ENCODE results near the gene RPL38. TPM values are rescaled to one million over a fixed set of nuclear protein-coding genes. Genes with fewer than 3 reads are reported as not detected.

RPL38 gene
- total and polyA plus RNA-seq, 8 donors, result 395 to 1,054 (median 577) TPM

- no peak overlapping the region for H3K27ac ChIP-seq
- FAIRE-seq, result no peak
- peak in 2 of 4 donors; percentile 14 to 37 for ATAC-seq
- H3K9me3 ChIP-seq, result no peaks in the 10 kb centered on the region
- H3K36me3 ChIP-seq, result no peaks in the 10 kb centered on the region
- no peak overlapping the region for H3K4me3 ChIP-seq
- H3K27me3 ChIP-seq, result no peaks in the 10 kb centered on the region
- 24 to 31% methylated on average over 1 of the region's 1 CpG for WGBS, 2 donors
- TF ChIP-seq CTCF (IDR thresholded peaks at IDR 0.05), result no peak
- no peaks in the 10 kb centered on the region for H3K4me1 ChIP-seq
- no peak for DNase-seq
- intact Hi-C loops (cut with DNase I), result loop anchor here in 2 of 3 donors (10.0 kb wide), 1 partner anchor 742 kb away; no protein-coding TSS in a partner anchor
Measured at GRCh38 chr17:74177018-74177450, 26.4 kb upstream of the RPL38 start.

- H3K36me3 ChIP-seq, result no peaks in the 10 kb centered on the region
- no peak overlapping the region for H3K4me3 ChIP-seq
- H3K27ac ChIP-seq, result no peak overlapping the region
- no peak for FAIRE-seq
- H3K9me3 ChIP-seq, result no peaks in the 10 kb centered on the region
- no peak for TF ChIP-seq CTCF (IDR thresholded peaks at IDR 0.05)
- intact Hi-C loops (cut with DNase I), result loop anchor here in 2 of 3 donors (10.0 kb wide), 1 partner anchor 745 kb away; no protein-coding TSS in a partner anchor
- H3K27me3 ChIP-seq, result no peaks in the 10 kb centered on the region
- no peak for ATAC-seq
- no peaks in the 10 kb centered on the region for H3K4me1 ChIP-seq
- WGBS, 2 donors, result 56 to 81% methylated on average over 4 of the region's 4 CpGs
- DNase-seq, result no peak
Measured at GRCh38 chr17:74179576-74179975, 23.9 kb upstream of the RPL38 start.

GRCh38 chr17:74180336-74180735 lies 23.1 kb upstream of the RPL38 start:
- Histone ChIP-seq H3K27ac (no peak overlapping the region), H3K36me3 (no peaks in the 10 kb centered on the region), H3K9me3 (no peaks in the 10 kb centered on the region), H3K27me3 (no peaks in the 10 kb centered on the region), H3K4me1 (no peaks in the 10 kb centered on the region), H3K4me3 (no peak overlapping the region)
- intact Hi-C loops (cut with DNase I), result no loop called here
- peak in 1 of 6 donors; percentile 44 for DNase-seq
- no peak for FAIRE-seq
- no peak for TF ChIP-seq CTCF (IDR thresholded peaks at IDR 0.05)
- 49 to 61% methylated on average over 8 of the region's 8 CpGs for WGBS, 2 donors
- no peak for ATAC-seq

- no peak for ATAC-seq
- no peak overlapping the region for H3K4me3 ChIP-seq
- intact Hi-C loops (cut with DNase I), result no loop called here
- 71 to 83% methylated on average over 4 of the region's 4 CpGs for WGBS, 2 donors
- no peak for TF ChIP-seq CTCF (IDR thresholded peaks at IDR 0.05)
- no peaks in the 10 kb centered on the region for H3K9me3 ChIP-seq
- H3K36me3 ChIP-seq, result no peaks in the 10 kb centered on the region
- peak in 1 of 6 donors; percentile 30 for DNase-seq
- H3K27me3 ChIP-seq, result no peaks in the 10 kb centered on the region
- FAIRE-seq, result no peak
- no peak overlapping the region for H3K27ac ChIP-seq
- no peaks in the 10 kb centered on the region for H3K4me1 ChIP-seq
Measured at GRCh38 chr17:74181341-74181740, 22.1 kb upstream of the RPL38 start.

GRCh38 chr17:74182041-74182723 lies 21.3 kb upstream of the RPL38 start:
- ATAC-seq (peak in 3 of 4 donors; percentile 15 to 77 (median 75)), DNase-seq (no peak), FAIRE-seq (no peak)
- WGBS, 2 donors, result 63 to 71% methylated on average over 17 of the region's 17 CpGs
- H3K4me3 ChIP-seq, result no peak overlapping the region
- H3K27me3 ChIP-seq, result no peaks in the 10 kb centered on the region
- intact Hi-C loops (cut with DNase I), result no loop called here
- no peaks in the 10 kb centered on the region for H3K4me1 ChIP-seq
- no peaks in the 10 kb centered on the region for H3K36me3 ChIP-seq
- TF ChIP-seq CTCF (IDR thresholded peaks at IDR 0.05), result no peak
- no peak overlapping the region for H3K27ac ChIP-seq
- H3K9me3 ChIP-seq, result no peaks in the 10 kb centered on the region

Measured in pancreas (tissue), 10 donors.